EH (cell line): Measurements from ENCODE around the gene DEPP1.

Experiments used
- DNase-seq: peaks from one replicate; pipeline ENCODE4 v3.0.0-alpha.2; 2015; ENCODE audit warnings: low read depth

The DEPP1 gene

DNA sequence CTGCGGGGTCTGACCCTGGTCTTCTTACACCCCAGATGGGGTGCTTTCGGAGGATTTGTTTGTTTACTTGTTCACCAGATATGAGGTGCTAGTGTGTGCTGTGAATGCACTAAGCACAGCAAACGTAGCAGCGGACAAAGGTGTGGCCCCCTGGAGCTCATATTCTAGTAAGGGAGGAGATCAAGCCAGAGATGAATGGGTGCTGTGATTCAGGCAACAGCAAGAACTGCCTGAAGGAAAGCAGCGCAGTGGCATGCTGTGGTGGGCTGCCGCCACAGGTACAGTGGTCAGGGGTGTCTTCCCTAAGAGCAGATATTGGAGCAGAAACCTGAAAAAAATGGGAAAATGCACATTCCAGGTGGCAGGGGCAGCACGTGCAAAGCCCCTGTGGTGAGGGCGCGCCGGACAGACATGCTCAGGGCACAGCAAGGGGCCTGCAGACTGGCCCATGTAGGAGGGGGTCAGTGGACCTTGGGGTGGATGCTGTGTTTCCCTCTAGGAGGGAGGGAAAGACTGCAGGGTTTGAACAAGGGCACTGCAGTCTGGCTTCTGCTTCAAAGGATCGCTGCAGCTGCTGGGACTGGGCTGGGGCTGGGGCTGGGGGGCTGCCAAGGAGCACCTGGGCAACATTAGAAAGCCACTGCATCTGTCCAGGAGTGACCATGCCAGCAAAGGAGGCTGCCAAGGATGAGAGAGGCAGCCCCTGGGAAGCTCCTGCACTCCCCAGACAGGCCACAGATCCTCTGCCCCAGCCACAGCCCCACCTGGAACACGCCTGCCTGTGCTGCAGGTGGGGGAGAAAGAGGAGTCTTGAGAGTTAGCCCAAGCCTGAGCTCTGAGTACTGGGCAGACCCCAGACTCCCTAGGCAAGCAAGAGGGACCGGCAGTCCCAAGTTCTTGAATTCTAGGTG lies 927 bp upstream of the DEPP1 start:
- DNase-seq: no peak

DNA sequence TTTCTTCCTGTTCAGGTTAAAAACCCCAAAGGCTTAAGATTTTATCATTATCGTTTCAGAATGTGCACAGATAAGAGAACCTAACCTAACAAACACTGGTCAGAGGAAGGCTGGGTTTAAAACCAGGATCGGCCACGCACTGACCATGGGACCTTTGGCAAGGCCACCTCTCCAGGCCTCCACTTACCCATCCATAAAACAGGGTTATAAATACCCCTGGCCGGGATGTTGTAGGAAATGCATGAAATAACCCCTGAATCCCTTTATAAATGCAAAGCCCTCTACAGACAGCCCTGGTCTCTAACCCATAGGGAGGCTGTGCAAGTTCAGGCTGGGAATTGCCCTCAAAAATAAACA lies 418 bp downstream of the DEPP1 start:
- DNase-seq: no peak

DNA sequence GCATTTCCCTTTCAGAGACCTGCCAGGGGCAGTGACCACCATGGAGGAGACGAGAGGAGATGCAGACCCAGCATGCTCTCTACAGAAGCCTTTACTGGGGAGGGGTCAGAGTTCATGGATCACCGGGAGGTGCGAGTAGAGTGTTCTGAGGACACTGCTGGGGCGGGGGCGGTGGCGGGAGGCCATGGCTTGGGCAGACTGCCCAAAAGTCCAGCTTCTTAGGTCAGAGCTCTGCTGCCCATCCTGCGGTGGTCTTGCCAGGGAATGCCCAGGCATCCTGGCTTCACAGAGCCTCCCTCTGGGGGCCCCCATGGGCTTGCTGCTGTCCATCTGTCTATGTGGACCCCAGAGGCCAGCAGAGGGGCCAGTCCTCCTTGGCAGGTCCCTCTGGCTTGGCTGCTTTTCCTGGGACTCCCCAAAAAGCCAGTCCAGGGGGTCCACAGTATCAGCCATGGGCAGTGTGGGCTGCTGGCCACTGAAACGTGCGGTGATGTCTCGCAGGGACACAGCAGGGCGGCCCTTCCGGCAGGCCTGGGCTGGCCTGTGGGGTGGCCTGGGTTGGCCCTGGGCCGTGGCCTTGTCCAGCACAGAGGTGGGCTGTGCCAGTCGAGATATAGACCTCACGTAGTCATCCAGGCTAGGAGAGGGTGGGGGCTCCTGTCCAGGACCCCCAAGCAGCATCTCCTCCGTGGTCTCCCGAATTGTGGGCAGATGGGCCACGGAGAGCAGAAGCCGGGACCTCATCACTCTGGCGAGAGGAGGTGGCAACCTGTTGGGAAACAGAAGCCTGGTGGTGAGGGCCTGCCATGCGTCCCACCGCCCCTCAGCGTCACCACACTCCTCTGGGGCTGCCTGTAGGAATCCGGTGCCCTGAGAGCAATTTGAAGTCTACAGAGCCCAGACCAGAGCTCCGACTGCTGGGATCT lies 1.1 kb downstream of the DEPP1 start:
- DNase-seq: no peak

DNA sequence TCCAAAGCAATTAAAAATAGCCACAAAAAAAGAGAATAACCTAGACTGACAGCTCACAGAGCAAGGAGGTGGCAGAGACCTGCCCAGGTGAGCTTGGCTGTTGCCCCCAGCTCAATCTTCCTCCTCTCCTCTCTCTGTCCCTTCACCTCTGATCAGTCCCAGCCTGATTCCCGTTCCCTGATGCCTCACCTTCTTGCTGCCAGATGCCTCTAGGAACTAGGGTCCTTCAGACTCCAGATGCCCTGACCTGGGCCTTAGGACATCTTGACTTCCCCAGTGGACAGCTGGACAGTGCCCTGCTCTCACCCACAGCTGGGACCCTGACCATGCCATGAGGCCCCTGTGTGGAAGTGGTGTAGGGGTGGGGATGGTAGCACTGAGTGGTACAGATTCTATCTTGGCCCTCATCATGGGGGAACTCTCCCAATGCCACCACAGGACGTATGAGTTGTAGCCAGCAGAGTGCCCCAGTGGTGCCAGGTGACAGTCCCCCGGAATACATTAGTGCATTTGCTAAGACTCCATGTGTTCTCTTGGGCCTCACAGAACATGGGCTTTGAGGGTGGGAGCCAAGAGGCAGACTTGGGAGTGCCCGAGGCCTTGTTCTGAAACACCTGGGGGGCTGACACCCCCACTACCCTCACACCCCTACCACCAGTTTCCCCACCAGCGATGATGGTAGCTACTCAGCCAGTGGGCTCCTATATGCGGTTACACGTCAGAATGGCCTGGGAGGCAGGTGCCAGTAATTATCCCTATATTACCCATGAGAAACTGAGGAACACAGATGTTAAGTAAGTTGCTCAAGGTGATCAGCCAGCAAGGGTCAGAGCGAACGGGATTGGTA lies 2.0 kb downstream of the DEPP1 start:
- no peak for DNase-seq

DNA sequence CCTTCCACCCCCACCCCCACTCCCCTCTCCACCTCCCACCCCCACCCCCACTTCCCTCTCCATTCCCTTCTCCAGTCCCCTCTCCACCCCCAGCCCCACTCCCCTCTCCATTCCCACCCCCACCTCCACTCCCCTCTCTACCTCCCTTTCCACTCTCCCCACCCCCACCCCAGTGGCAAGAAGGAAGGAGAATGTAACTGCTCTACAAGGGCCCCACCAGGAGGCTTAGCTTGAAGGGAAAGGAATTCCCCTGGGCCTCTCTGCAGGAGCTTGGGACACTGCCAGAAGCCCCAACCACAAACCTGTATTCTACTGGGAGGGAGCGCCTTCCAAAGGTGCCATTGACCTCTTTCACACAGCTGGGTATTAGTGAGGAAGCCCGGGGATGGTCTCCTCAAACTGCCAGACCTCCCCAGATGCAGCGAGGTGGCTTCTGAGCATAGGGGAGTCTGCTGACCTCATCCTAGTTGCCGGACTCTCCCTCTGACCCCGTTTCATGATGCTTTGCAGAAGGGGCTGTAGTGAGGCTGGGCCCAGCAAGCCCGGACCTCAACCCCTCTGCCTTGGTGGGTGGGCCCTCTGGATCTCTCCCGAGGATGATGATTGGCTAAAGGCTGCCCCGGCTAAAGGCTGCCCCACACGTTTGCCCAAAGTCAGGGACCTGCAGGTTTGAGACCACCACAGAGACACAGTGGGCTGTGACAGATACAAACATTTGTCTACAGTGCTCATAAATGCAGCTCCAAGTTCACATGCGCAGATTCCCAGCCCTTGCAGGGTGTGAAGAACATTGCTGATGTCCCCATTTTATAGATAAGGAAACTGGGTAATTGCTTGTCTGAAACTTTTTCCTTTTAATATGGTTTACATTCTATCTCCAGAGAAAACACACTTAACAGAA lies 2.9 kb downstream of the DEPP1 start:
- DNase-seq: peak; percentile 66

DNA sequence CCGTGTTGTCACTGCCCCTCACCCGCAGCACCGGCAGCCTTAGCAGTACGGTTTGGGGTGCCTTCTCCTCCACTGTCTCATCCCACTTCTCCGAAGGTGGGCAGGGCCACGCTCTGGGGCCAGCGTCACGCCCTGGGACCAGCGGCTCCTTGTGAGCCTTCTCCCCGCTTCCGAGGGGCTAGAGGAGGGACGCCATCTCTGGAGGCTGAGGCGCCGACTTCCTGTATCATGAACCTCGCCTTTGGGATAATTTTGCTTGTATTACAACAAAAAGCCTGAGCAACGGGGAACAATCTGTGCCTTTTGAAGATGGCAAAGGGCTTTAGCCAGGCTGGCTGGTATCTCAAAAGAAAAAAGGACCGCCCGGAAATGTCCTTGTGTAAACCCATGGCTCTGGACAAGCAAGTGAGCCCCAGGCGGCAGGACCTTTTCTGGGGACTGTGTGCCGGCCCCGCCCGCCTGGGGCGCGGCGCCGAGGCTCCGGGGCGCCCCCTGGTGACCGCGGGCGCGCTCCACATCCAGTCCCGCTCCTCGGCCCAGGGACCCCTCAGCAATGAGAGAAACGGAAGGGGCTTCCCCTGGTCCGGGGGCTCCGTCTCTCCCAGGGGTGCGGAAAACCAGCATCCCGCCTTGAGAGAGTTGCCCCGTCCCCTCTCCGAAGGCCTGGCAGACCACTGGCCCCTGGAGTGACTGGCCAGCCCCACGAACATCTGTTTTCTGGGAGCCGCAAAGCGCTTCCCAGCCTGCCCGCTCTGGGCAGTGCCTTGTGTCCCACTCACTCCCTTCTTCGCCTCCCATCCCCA lies 3.8 kb downstream of the DEPP1 start:
- DNase-seq: peak; percentile 77

DNA sequence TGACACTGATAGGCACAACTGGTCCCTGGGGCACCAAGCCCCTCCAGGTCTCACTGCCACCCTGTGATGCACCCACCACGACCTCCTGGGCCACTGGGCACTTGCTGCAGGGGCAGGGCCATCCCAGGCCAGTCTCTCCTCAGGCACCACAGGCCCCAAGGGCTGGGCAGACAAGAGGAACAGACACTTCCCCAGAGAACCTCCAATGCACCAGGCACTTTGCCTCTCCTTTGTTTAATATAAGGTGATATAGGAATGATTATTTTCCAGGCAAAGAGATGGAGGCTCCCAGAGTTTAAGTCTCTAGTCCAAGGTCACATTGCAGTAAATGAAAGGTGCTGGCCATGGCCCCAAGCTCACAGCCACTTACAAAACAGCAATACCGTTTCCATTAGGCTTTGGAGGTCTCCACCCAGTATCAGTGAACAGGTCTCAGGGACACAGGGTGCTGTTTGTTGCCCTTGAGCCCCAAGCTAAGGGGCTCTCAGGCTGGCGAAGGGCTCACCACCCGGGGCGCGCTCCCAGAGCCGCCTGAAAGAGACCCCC lies 4.5 kb downstream of the DEPP1 start:
- no peak for DNase-seq

DNA sequence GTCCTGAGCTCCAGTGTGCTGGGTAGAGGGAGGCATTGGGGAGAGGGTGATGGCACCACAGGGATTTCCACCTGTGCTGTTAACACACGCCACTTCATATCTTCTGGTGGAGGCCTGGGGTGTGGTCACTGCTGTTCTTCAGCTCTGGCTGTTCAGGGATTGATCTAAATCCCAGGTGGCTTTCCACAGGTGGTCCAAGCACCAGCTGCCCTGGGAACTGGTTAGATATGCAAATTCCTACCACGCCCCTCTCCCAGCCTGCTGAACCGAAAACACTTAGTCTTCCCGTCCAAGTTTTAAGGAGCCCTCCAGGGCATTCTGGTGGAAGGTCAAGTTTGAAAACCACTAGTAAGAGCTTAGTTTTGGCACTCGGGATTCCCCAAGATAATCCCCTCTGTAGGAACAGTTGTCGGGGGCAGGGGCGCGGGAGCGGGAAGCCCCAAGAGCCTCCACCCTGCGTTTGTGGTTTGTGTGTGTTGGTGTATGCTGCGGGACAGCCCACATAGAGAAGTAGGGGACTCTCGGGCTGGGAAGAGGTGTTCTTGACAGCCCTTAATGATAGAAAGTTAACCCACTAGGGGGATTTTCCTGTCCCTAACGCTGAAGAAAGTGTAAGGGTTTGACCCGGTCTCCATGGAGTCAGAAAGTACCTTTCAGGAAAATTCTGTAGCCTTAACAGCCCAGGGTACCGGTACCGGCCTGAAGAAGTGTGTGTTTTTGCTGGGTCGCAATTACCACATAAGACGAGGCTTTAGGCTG lies 5.1 kb downstream of the DEPP1 start:
- DNase-seq: no peak

DNA sequence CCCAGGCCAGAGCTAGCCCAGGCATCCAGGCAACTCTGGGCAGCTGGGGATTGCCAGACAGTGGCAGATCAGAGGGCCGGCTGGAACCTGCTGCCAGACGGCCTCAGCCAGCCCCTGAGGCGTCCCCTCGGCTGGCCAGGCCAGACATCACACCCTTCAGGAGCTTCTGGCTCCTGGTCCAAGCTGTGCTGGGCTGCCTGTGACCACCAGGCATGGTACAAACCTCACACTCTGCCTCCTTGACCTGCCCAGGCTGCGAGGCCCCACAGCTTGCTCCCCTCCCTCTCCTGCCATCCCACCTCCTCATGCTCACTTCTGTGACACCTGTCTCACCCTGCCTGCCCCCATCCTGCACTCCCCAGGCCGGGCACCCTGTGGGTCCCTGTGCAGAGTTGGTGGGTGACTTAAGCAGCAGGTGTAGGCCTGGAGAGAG lies 5.7 kb downstream of the DEPP1 start:
- no peak for DNase-seq

DNA sequence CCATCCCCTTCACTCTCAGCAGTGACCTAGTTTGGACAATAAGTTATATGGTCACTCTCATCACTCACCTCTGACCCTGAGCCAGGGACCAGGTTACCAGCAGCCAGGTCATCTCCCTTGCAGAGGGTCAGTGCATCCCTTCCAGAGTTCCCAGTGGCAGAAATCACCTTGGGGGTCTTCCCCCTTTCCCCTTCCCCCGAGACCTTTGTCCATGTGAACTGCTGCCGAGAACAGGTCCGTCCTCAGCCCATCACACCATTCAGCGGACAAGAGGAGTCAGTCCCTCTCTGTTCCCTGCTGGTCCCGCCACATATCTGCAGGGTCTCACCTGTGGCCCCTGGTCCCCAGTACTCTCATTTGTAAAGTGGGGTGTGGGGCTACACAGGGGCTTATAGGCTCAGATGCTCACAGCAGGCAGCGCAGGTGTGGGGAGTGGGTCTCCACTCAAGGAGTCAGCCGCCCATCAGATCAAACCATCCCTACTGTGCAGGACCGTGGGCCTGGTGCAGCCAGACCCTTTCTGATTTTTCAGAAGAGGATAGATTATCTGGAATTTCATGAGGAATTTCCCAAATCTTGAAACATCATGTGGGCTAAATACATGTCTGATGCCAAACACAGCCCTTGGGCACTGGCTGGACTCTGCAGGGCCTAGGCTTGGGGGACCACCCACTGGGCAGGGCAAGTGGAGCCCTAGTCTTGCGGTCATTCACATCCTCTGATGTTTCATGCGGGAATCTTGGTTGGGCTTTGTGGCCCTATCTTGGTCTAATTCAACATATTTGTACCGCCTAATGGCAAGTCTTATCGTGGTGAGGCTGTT lies 6.5 kb downstream of the DEPP1 start:
- no peak for DNase-seq

DNA sequence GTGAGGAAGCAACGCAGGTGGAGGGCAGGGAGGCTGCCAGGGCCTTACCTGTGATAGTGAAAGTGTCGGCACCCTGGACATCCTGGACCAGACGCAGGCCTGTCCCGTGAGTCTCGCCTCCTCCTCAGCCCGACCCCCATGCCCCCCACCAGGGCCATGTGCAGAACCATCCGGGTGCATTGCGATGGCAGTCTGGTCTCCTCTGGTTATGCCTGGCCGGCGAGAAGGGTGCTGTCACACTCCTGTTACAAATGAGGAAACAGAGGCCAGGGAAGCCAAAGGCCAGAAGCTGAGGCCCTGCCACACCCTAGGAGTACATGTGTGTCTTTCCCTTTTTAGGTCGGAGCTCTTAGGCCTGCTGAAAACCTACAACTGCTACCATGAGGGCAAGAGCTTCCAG lies 7.2 kb downstream of the DEPP1 start:
- no peak for DNase-seq

DNA sequence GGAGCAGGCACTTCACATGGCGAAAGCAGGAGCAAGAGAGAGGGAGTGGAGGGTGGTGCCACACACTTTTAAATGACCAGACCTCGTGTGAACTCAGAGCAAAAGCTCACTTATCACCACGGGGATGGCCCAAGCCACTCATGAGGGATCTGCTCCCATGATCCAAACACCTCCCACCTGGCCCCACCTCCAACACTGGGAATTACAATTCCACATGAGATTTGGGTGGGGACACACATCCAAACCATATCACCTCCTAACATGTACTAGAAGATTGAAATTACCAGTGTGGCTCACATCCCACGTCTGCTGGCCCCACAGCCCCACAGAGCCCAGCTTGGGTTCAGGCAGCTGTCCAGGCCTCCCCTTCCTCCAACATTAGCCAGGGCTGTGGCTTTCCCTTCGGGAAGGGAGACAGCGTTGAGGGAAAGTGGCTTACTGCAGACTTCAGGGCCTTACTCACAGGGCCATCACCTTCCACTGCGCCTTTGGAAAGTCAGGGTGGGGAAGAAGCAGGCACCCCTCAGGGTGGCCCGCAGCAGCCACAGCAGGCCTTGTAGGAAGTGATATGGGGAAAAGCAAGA lies 7.7 kb downstream of the DEPP1 start:
- no peak for DNase-seq

DNA sequence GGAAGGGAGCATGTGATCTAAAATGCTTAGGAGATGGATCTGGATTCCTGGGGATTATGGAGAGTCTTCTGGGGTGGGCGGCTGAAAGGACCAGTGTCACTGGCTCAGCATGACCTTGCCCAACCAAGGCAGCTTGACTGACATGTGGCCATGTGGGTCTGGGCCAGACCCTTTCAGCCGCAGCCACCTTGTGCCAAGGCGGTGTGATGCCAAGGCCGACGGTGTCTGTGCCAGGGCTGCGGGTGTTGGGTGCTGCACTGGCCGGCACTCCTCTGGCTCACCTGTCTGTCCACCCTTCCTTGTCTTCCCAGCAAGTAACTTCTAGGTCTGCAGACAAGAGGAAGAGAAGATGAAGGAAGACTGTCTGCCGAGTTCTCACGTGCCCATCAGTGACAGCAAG lies 8.8 kb downstream of the DEPP1 start:
- no peak for DNase-seq

DNA sequence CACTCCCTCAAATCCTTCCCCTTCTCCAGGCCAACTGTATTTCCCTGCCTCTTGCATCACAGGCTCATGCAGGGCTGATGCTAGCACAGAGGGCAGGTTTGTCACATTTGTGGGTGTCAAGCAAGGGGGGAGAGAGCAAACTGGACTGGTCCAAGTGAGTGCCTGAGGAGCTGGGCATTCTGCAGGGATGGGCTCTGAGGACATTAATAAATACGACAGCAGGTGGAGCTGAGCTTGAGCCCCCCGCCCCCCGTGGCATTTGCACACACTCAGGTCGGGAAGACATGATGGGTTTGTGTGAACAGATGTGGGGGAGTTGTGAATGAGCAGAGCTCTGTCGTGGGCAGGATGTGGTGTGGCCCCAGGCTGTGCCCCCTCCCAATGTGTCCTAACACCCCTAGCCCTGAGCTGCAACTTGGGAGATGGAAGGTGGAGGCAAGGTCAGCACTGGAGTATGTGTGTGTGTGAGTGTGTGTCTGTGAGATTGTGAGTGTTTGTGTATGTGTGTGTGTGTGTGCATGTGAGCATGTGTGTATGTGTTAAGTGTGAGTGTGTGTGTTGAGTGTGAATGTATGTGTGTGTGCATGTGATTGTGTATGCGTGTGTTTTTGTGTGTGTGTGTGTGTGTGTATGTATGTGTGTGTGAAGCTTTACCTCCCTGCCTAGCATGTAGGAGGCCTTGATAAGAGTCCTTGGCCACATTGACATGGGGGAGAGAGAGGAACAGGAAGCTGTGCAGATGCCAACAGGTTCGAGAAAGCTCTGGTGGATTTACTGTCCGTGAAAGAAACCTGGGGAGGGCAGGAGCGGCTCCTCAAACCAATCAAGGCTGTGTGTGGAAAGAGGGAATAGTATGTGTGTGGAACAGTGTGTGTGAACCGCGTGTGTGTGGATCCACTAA lies 9.9 kb downstream of the DEPP1 start:
- no peak for DNase-seq

DNA sequence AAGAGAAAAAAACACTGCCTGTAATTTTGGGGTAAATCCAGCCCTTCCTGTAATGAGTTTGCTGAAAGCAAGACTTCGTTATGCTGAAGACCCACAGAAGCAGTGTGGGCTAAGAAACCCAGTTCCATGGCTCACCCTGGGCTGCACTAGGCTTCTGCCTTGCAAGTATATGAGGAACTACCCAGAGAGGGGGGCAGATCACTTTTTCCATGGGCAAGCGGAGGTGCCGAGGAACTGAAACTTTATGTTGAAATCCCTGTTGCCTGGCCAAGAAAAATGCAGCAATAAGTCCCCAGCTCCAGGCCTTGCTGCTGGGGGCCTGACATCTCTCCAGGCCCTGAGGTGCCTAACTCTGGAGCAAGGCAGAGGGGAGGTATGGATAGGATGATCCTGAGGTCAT lies 10.5 kb downstream of the DEPP1 start:
- no peak for DNase-seq

DNA sequence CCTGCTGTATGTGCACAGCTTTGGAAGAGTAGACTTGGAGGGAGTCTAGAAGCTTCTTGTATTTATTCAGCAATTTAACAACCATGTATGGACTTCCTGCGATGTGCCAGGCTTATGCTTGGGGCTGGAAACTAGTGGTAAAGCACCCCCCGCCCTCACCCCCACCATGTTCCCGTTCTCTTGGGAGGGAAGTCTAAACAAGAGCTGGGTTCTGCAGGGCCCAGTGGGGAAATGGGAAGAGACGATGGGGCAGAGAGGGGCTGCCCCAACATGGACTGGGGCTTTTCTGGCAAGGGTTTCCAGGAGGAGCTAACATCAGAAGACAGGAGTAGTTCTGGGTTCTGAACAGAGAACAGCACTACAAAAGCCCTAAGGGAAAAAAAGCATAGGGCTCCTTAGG lies 11.0 kb downstream of the DEPP1 start:
- no peak for DNase-seq
